Activated CD4-positive, CD25-positive, alpha-beta regulatory T cell treated with anti-CD3 and anti-CD28 coated beads, Interleukin-2, amount 50 U/mL, for 24 hours (primary cell): ENCODE data around the gene FAM200C.
"Not testable (repeated sequence)": the region's sequence is repeated elsewhere in the genome, so short reads cannot be mapped to it uniquely, and the experiment has no call there.

Experiments used
- ATAC-seq, 2 donors: fragments of 150-1000 bp; cut with Tn5 transposase; one replicate each; pipeline ENCODE4 v1.10.0; 2021; ENCODE audit warnings: mild to moderate bottlenecking in 1 of 2, moderate library complexity in 1 of 2

The FAM200C gene

DNA sequence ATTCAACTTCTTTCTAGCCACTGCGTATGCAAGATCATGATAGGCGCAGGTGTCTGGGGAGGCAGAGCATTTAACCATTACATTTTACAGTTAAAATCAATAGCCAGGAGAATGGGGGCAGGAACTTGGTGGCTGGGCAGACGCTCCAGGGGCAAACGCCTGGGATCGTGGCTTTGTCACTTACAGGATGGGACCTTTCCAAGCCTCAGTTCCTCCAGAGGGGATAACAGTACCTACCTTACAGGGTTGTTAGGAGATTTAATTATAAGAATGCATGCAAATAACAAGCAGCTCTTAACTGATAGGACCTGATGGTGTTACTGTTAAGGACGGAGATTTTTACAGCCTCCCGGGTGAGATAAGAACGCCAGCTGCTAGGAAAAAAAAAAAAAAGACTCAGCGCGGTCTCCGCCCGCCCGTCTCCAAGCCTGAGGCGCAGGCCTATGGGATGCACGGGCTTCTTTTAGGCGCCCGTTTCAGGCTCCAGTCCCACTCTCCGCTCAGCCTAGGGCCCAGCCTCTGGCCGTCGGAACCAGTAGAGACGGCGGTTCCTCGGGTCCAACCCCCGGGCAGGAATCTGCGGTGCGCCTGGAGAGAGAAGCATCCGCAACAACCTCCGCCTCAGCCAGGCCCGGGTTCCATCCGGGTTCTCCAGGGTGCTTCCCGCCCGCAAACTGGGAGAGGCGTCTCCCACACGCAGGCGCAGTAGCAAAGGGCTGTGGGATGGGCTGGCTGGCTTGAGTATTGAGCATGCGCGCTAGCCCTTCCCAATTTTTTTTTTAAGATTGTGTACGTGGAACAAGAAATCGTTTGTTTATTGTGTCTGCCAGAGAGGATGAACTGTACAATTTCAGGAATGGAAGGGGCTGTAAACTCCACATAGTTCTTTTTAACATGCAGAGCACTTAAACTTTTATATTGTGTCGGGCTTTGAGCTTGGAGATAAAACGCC, at the start of gene FAM200C:
Gene FAM200C, minus strand, starts transcription at position 653 of the 952 bp plus-strand sequence. CDS start 4,564 bp downstream, outside the sequence.
- peak; percentile 79 to 80 for ATAC-seq

DNA sequence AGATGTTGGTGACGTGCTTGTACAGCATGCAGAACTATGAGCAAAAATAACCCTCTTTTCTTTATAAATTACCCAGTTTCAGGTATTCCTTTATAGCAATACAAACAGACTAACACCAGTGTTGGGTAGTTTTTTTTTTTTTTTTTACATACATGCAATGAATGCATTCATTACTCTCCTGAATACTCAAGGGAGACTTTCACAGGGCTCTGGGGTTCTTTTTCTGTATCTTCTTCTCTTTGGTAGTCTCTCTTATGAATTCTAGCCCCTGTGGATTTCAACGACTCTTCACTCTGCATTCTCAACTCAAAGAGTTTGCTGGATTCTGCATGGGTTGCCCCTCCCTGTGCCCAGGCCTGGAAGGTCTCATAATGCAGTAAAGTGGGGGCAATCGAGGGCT, 49.6 kb upstream of the FAM200C start:
- ATAC-seq: no peak

DNA sequence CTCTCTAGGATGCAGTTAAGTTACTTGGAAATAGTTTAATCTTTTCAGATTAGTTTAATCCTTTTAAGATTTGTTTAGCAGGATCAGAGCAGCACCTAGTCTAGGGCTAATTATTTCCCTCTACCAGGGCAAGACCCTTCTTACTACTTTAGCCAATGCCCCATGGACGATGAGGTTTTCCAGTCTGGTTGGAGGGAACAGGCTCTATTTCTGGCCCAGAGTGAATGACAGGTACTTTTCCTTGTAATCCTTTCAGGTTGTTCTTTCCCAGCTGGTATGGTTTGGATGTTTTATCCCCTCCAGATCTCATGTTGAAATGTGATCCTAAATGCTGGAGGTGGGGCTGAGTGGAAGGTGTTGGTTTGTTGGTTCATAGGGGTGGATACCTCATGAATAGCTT, 49.0 kb upstream of the FAM200C start:
- ATAC-seq: no peak

DNA sequence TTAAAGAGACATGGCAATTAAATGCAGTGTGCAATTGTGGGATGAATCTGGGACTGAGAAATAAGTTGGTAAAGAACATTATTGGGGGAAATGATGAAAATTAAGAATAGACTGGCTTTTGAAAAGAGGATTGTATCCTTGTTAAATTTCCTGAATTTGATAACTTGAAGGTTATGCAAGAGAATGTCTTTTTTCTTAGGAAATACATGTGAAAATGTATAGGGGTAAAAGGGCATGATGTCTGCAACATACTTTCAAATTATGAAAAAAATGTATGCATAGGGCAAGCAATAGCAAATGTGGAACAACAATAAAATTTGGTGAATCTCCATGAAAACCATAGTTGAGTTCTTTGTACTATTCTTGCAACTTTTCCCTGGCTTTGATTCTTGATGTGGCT, 45.9 kb upstream of the FAM200C start:
- ATAC-seq: no peak

DNA sequence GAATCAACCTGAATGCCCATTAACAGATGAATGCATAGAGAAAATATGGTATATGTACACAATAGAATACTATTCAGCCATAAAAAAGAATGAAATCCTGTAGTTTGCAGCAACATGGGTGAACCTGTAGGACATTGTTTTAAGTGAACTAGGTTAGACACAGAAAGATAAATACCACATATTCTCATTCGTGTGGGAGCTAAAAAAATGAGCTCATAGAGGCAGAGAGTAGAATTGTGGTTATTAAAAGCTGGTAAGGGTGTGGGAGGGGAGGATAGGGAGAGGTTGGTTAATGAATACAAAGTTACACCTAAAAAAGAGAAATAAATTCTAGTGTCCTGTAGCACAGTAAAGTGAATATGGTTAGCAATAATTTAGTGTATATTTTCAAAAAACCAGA, 45.3 kb upstream of the FAM200C start:
- ATAC-seq: peak; percentile 48 to 49

DNA sequence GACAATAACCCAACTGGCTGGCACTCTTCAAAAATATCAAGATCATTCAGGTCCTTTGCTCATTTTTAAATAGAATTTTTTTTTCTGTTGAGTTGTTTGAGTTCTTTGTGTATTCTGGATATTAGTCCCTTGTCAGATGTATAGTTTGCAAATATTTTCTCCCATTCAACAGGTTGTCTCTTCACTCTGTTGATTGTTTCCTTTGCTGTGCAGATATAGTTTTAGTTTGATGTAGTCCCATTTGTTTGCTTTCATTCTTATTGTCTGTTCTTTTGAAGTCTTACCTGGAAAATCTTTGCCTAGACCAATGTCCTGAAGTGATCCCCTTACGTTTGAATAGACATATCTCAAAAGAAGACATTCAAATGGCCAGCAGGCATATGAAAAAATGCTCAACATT, 44.6 kb upstream of the FAM200C start:
- no peak for ATAC-seq

DNA sequence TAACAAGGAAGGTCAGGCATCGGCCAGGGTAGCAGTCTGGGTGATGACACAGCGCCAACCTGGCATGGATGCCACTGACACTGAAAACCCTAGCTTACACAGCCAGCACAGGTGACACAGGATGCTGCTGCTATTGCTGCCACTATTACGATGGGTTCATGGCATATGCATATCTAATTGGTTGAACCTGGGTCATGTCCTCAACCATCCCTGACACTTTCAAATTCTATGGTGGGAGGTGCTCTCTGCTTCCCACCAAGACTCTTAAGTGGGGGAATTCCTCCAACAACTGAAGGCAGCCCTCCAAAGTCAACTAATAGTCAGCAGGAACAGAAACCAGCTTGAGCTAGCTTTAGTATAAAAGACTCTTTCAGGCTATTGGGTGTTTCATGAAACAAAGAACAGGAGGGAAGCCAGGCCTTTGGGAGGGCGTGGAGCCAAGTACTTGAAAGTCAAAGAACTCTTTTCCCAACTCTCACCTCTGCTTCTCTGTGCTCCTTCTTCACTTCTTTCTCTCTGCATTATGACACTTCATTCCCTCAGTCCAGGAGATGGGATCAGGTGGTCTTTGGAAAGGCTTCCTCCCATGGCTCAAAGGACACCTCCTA, 43.1 kb upstream of the FAM200C start:
- no peak for ATAC-seq

DNA sequence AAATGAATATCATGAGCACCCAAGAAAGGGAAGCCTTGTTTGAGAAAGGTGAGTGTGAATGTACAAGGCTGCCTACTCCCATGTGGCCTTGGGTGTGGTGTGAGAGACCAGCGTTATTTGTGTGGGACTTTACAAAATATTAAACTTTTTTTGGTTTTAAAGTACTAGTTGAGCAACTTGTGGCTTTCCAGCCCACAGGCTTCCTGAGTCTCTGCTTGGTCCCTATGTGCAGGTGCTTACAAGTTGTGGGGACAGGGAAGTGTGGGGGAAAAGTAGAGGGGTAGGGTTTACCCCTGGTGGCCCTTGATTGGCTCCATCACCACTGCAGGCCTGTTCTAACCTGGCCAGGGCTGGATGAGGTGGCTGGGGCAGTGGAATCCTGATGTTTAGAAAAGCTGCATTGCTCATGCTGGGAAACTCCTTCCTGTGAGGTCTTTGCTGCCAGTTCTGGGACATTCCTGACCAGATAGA, 41.5 kb upstream of the FAM200C start:
- no peak for ATAC-seq

DNA sequence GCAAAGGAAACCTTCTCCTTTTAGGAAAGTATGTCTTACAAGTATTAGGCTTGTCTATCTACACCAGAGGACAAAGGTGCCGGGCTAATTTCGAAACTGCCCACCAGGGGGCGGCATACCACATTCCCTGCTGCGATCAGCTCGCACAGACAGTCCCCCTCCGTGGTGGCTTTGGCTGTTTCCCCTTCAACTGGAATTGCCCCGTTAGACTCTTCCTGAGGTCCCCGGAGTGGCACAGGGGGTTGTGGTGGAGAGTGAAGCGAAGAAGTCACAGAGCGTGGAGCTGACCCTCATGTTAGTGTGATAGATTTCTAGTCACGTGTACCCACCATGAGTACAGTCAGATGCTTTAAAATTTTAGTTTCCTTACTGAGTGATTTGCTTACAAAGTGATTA, 39.3 kb upstream of the FAM200C start:
- ATAC-seq: peak; percentile 75 to 80

DNA sequence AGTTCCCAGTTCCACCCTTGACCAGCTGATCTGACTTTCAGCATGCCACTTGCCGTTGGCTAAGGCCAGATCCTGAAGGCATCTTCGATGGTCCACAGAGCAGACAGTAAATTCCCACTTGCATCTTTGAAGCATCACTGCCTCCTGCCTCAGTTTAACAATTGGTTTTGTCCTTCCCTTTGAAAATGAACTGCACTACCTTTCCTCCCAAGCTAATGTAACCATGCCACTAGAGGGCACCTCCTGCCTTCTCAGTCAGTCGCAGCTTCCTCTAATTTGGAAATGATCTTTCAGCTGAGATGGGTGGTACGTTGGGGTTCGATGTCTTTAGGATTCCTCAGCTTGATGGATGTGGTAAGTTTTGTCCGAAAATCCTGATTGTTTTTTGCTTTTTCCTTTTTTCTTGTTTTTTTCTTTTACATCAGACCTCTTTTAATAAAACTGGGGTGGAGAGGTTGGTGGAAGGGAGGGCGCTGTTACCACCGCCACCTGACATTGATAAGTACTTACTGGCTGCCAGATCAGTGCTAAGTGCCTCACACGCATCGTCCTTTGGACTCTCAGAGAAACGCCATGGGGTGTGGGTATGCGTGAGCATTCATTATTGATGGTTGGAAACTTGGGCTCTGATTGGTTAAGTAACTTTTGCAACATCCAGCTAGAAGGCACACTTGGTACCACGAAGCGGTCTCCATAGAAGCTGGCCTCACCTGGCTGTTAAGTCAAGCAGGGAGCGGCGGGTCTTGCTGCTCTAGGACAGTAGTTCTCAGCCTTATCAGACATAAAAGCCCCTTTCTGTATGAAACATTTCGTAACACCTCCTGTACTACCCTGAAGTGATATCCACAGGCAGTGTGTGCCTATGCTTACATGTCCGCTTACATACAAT, 38.7 kb upstream of the FAM200C start:
- ATAC-seq: peak; percentile 60 to 71

DNA sequence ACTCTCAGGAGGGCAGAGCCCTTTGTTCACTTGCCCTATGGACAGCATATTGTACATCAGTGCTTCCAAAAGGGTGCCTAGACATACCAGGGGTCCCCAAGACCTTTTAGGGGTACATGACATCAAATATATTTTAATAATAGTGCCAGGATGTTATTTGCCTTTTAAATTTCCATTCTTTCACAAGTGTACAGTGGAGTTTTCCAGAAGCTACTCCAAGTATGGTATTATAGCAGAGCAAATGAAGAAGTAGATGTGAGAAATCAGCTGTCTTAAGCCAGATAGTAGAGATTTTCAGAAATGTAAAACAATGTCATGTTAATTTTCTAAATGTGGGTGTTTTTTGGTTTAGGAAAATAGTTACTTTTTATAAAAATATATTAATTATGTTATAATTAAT, 37.4 kb upstream of the FAM200C start:
- ATAC-seq: no peak

DNA sequence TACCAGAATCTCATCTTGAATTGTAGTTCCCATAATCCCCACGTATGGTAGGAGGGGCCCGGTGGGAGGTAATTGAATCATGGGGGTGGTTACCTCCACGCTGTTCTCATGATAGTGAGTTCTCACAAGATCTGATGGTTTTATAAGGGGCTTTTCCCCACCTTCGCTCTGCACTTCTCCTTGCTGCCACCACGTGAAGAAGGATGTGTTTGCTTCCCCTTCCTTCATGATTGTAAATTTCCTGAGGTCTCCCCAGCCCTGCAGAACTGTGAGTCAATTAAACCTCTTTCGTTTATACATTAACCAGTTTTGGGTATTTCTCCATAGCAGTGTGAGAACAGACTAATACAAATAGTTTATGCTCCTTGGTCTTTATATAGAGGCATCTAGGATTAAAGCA, 36.8 kb upstream of the FAM200C start:
- not testable (repeated sequence) for ATAC-seq

DNA sequence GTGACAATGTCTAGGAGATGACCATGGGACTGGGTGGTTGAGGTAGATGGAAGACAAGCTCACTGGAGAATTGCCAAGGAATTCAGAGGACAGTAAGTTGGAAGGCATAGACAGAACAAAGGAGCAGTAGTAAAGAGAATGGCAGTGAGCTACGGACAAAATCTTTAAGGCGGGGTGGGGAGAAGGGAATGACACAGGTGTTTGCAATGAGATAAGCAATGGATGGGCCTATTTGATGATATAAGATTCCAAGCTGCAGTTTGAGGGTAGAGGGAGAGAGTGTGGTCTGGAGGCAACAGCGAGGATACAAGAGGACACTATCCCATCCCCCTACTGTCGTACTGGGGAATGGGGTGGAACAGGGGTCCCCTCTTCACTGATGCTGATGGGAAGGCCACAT, 36.2 kb upstream of the FAM200C start:
- no peak for ATAC-seq

DNA sequence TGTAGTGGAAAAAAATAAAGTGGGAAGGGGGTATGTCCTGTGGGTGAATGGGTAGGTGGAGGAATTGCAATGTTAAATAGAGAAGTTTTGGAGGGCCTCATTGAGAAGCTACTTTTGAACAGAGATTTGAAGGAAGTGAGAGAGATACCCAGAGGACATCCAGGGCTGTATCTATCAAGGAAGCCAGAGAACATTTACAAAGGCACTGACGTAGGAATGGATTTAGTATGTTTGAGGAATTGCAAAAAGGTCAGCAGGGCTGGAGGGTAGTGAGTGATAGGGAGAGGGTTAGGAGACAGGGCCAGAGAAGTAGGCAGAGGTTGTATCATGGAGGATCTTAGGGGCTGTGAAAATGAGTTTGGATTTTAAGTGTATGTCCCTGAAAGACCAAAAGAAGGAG, 35.7 kb upstream of the FAM200C start:
- no peak for ATAC-seq

DNA sequence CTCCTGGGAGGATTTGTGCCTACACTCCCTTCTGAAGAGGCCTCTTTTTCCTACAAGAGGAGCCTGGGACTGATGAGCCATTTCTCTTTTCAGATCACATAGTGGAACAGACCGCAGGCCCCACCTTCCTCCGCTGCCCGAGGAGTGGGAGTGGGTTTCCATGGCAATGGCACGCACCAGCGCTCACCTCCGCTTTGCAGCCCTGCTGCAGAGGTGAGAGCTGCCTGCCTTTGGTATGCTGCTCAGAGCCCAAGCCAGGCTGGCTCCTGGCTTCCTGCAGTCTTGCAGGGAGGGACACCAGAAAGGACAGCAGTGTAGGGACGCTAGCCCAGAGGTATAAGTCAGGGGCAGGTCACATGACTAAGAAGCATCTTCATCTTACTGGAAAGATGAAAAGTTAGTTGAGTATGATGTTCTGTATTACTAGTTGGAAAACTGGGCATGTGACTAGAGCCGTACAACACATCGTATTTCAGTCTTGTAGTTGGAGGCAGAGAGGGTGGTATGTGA, 34.2 kb upstream of the FAM200C start:
- no peak for ATAC-seq

DNA sequence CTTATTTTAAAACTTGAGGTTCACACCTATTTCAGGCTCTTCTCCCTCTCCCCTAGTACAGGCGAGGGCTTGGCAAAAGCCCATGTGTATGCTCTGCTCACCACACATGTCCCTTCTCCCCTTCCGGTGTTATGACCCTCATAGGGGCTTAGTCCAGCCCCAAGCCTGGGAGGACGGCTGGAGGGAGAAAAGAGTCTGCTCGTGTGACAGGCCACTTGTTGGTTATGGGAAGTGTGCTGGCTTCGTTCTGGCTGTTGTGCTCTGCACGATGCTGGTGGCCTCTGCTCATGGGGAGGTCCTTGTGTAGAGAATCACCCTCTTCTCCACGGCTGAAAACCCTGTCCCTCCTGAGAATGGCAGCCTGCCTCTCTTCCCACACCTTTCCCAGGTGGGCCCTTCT, 32.9 kb upstream of the FAM200C start:
- no peak for ATAC-seq

DNA sequence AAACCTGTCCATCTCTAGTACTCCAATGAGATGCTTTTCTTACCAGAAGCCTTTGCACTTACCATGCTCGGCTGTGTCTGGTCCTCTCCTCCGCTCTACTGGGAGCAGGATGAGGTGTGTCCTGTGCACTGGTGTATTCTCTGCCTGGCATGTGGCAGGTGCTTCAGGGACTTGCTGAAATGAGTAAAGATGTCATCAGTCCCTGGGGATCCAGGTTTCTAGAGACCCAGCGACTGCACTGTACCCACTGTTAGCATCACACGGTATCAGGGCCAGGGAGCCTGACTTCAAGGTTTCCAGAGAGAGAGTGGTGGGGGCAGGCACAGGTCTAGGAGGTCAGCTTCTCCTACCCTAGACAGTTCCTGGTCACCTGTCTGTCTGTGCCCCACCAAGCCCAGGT, 32.3 kb upstream of the FAM200C start:
- no peak for ATAC-seq

DNA sequence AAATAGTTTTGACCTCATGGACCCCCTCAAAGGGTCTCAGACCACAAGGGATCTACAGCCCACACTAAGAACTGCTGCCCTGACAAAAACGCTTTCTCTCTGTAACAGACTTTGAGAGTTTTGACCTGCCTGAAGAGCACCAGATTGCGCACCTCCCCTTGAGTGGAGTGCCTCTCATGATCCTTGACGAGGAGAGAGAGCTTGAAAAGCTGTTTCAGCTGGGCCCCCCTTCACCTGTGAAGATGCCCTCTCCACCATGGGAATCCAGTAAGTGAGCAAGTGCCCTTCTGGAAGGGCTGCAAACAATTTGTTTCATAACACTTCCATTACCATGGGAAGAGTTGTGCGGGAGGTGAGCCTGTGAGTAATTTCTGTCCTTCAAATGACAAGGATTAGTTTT, 27.8 kb upstream of the FAM200C start:
- ATAC-seq: no peak

DNA sequence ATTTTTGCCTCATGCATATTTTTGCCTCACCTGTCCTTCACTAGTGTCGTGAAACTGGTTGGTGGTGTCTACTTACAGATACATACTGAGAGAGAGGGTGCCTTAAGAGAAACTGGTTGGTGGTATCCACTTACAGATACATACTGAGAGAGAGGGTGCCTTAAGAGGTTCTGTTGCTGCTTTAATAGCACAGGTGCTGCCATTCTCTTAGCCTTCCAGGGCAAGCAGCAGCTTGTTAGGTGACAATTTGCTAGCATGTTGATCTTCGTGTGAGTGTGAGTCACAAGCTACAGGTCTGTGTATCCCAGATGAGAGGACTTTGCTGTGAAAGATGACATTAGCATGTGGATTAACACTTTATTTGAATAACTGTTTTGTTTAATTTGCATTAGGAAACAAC, 23.2 kb upstream of the FAM200C start:
- no peak for ATAC-seq

DNA sequence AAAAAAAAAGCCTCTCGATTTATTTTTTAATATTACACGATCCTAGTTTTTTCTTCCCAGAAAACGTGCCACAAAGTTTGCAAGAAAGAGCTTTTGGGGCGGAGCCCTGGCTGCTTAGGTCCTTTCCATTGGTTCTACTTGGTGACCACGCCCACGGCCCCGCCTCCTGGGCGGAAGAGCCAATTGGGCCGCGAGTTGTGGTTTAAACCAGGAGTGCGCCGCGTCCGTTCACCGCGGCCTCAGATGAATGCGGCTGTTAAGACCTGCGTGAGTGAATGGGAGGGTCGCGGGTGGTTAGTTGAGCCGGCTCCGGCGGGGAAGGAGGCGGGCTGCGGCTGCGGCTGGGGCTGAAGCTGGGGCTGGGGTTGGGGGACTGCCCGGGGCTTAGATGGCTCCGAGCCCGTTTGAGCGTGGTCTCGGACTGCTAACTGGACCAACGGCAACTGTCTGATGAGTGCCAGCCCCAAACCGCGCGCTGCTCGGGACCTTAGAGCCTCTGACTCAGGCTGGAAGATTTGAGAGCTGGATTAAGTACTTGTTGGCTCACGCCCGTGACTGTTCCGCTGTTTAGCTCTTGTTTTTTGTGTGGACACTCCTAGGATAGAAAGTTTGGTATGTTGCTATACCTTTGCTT, 21.9 kb upstream of the FAM200C start, which contains the start of gene PTTG1:
Gene PTTG1, plus strand, starts transcription at position 231 of the 634 bp plus-strand sequence. CDS start 458 bp downstream, outside the sequence.
- ATAC-seq: peak; percentile 75 to 81

DNA sequence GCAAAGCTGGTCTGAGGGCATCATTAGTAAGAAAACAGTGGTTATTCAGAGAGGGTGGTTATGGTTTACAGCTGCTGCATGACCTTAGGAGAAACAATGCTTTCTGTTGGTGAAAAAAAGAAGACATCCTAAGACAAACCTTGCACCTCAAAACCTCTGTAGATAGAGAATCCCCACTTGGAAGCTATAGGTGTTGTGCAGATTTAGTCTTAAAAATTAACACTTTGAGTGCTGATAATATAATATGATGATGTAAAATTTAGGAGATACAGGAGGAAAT, 20.4 kb upstream of the FAM200C start:
- ATAC-seq: no peak
